Stimulated activated CD8-positive, alpha-beta memory T cell treated with anti-CD3 and anti-CD28 coated beads, Interleukin-12 subunit alpha, Interleukin-12 subunit beta, amount 100 ng/mL, for 1 hour (primary cell): Measurements from ENCODE around the gene PRKCA.
"Not testable (repeated sequence)": the region's sequence is repeated elsewhere in the genome, so short reads cannot be mapped to it uniquely, and the experiment has no call there.

Source experiments
- DNase-seq: peaks from one replicate; pipeline ENCODE4 v3.0.0-alpha.2; 2020; ENCODE audit warnings: low read depth

Gene PRKCA

GRCh38 chr17:66386498-66387351 is 84.3 kb downstream of the PRKCA start:
- DNase-seq = no peak

GRCh38 chr17:66387392-66387981 is 85.1 kb downstream of the PRKCA start:
- DNase-seq = no peak

- no peak for DNase-seq
These were observed 90.5 kb downstream of the PRKCA start for GRCh38 chr17:66392783-66393437.

- DNase-seq = no peak
These were observed 93.5 kb downstream of the PRKCA start for GRCh38 chr17:66395961-66396360.

- DNase-seq = no peak
These were observed 95.1 kb downstream of the PRKCA start for GRCh38 chr17:66397486-66397885.

- DNase-seq = no peak
These were observed 95.6 kb downstream of the PRKCA start for GRCh38 chr17:66398059-66398458.

GRCh38 chr17:66398617-66399016 is 96.2 kb downstream of the PRKCA start:
- no peak for DNase-seq

- no peak for DNase-seq
These were observed 97.0 kb downstream of the PRKCA start for GRCh38 chr17:66399441-66399840.

- not testable (repeated sequence) for DNase-seq
These were observed 97.8 kb downstream of the PRKCA start for GRCh38 chr17:66400041-66400688.

GRCh38 chr17:66400698-66401097 is 98.3 kb downstream of the PRKCA start:
- DNase-seq = no peak

GRCh38 chr17:66401364-66401763 is 99.0 kb downstream of the PRKCA start:
- DNase-seq = no peak

GRCh38 chr17:66403846-66404556 is 101.6 kb downstream of the PRKCA start:
- DNase-seq = no peak

GRCh38 chr17:66405836-66406677 is 103.6 kb downstream of the PRKCA start:
- no peak for DNase-seq

GRCh38 chr17:66406701-66407644 is 104.6 kb downstream of the PRKCA start:
- no peak for DNase-seq

GRCh38 chr17:66407864-66408263 is 105.5 kb downstream of the PRKCA start:
- no peak for DNase-seq

GRCh38 chr17:66411520-66411919 is 109.1 kb downstream of the PRKCA start:
- no peak for DNase-seq

- DNase-seq = no peak
These were observed 110.6 kb downstream of the PRKCA start for GRCh38 chr17:66412857-66413558.

GRCh38 chr17:66413559-66414520 is 111.4 kb downstream of the PRKCA start:
- no peak for DNase-seq
